GM12878 (cell line): ENCODE measurements around the gene EIF3B. TPM values are rescaled to one million over a fixed set of nuclear protein-coding genes. Genes with fewer than 3 reads are reported as not detected.
A peak's percentile ranks its signal among the peaks of the same experiment; 100 is the strongest.

Experiments used
- BCLAF1 ChIP-seq: fragments of 450-650 bp; IDR thresholded peaks from 2 replicates; pipeline ENCODE4 v1.6.1; 2017; ENCODE audit warnings: antibody characterized with exemption, mild to moderate bottlenecking, moderate library complexity
- CHD2 ChIP-seq: IDR thresholded peaks from 2 replicates; pipeline ENCODE4 v1.6.1; 2011; ENCODE audit warnings: low read depth, low read length, improper control_type of control experiment, borderline replicate concordance
- CHD4 ChIP-seq: fragments of 200-600 bp; sonication (generic); IDR thresholded peaks from 2 replicates; pipeline ENCODE4 v1.6.1; 2016; ENCODE audit warnings: mild to moderate bottlenecking
- EGR1 ChIP-seq, 2 experiments: IDR thresholded peaks; 1 replicate in 1 of 2; 2 replicates in 1 of 2; pipeline ENCODE4 v1.6.1; 2011 to 2012; ENCODE audit warnings: low read depth in 2 of 2, low read length in 2 of 2, borderline replicate concordance in 1 of 2, mild to moderate bottlenecking in 1 of 2, moderate library complexity in 1 of 2
- EP300 ChIP-seq, 2 experiments: fragments of 150-350 bp in 1 of 2; IDR thresholded peaks; 2 replicates each; pipeline ENCODE4 v1.6.1; 2011 to 2012; ENCODE audit warnings: low read depth in 2 of 2, low read length in 2 of 2, borderline replicate concordance in 1 of 2, improper control_type of control experiment in 1 of 2, inconsistent platforms in 1 of 2; ENCODE audit not compliant: control insufficient read depth in 1 of 2
- IRF5 ChIP-seq: fragments of 450-650 bp; IDR thresholded peaks from 2 replicates; pipeline ENCODE4 v1.6.1; 2017; ENCODE audit warnings: borderline replicate concordance
- MLLT1 ChIP-seq: fragments of 450-650 bp; IDR thresholded peaks from 2 replicates; pipeline ENCODE4 v1.6.1; 2016; ENCODE audit warnings: mild to moderate bottlenecking
- MXI1 ChIP-seq: fragments of 150-350 bp; IDR thresholded peaks from 2 replicates; pipeline ENCODE4 v1.6.1; 2011; ENCODE audit warnings: low read depth, mild to moderate bottlenecking, inconsistent platforms, low read length, improper control_type of control experiment
- MYB ChIP-seq: fragments of 150-350 bp; IDR thresholded peaks from 2 replicates; pipeline ENCODE4 v1.6.1; 2014; ENCODE audit warnings: mild to moderate bottlenecking, low read depth, low read length, borderline replicate concordance
- NKRF ChIP-seq: fragments of 450-650 bp; conservative IDR thresholded peaks from 2 replicates; pipeline ENCODE4 v1.6.1; 2017; ENCODE audit warnings: mild to moderate bottlenecking, moderate library complexity
- POU2F2 ChIP-seq: IDR thresholded peaks from 3 replicates; pipeline ENCODE4 v1.6.1; 2011; ENCODE audit warnings: low read depth, mild to moderate bottlenecking, low read length, borderline replicate concordance
- REST ChIP-seq: IDR thresholded peaks from 2 replicates; pipeline ENCODE4 v1.6.1; 2012; ENCODE audit warnings: mild to moderate bottlenecking, low read depth, low read length
- SREBF2 ChIP-seq: IDR thresholded peaks from 2 replicates; pipeline ENCODE4 v1.6.1; 2012; ENCODE audit warnings: mild to moderate bottlenecking, low read length
- USF1 ChIP-seq: IDR thresholded peaks from 2 replicates; pipeline ENCODE4 v1.6.1; 2011; ENCODE audit warnings: borderline replicate concordance, low read depth, mild to moderate bottlenecking, moderate library complexity, mixed read lengths, low read length; ENCODE audit not compliant: insufficient read depth; ENCODE audit errors: extremely low read length
- ZNF207 ChIP-seq: fragments of 450-650 bp; IDR thresholded peaks from 2 replicates; pipeline ENCODE4 v1.6.1; 2014; ENCODE audit warnings: antibody characterized with exemption, mild to moderate bottlenecking, borderline replicate concordance
- polyA plus RNA-seq, 11 experiments: library from polyadenylated mRNA; depleted of rRNA in 4 of 11; unstranded in 6 of 11; stranded (reverse) in 5 of 11; fragments of >200 nt; fragmentation: Nextera tagmentation in 4 of 11; fragmentation: Illumina TruSeq in 1 of 11; extraction: Ambion mirVana in 4 of 11; extraction: Trizol in 1 of 11; gene quantifications; 1 replicate in 1 of 11; 2 replicates in 10 of 11; pipeline versions ENCODE4 v1.2.1 to v1.2.3, GENCODE V29; 2011 to 2016; ENCODE audit warnings: inconsistent platforms in 2 of 11, missing spikeins in 2 of 11, low read depth in 1 of 11
- total RNA-seq, 4 experiments: library from RNA; depleted of rRNA in 3 of 4; stranded (reverse); fragments of >200 nt in 3 of 4; fragmentation: Illumina TruSeq in 1 of 4; extraction: Trizol in 1 of 4; gene quantifications; 2 replicates each; pipeline versions ENCODE4 v1.2.1 to v1.2.3, GENCODE V29; 2013 to 2021

Gene EIF3B
- total and polyA plus RNA-seq, 10 of the 15 experiments (the other 5 are each of a cell fraction or from before 2014, with no cell fraction given) = 17.6 to 275 (median 153) TPM

GRCh38 chr7:2403014-2403717, 48.5 kb downstream of the EIF3B start, which contains the start of gene CHST12 (continued):
- TF ChIP-seq MXI1 = peak; percentile 46; the same call in 1 of the 2 replicates
- no peak for TF ChIP-seq MLLT1
- no peak for TF ChIP-seq POU2F2
- TF ChIP-seq IRF5 = no peak
- no peak for TF ChIP-seq SREBF2
- peak; percentile 63; the same call in 1 of the 2 replicates for TF ChIP-seq ZNF207
- no peak for TF ChIP-seq MYB
- TF ChIP-seq CHD4 = 0 out of 2 replicates have a peak, but pooled peaks have one; percentile 53
- peak in 1 of 2 experiments; percentile 90; a peak in 2 of 3 replicates for TF ChIP-seq EGR1 (IDR thresholded peaks at IDR 0.05; ENCODE audit: borderline replicate concordance in 1 of 2, low read depth in 2 of 2, low read length in 2 of 2)
- TF ChIP-seq EP300 (IDR thresholded peaks at IDR 0.05; ENCODE audit: borderline replicate concordance in 1 of 2, control insufficient read depth in 1 of 2, low read depth in 2 of 2, low read length in 2 of 2) = no peak
- TF ChIP-seq BCLAF1 = no peak
- no peak for TF ChIP-seq USF1
- peak; percentile 69 for TF ChIP-seq NKRF
- no peak for TF ChIP-seq REST
- TF ChIP-seq CHD2 = peak; percentile 93
